ENCODE data around the gene TRMT44.

TRMT44 gene

DNA sequence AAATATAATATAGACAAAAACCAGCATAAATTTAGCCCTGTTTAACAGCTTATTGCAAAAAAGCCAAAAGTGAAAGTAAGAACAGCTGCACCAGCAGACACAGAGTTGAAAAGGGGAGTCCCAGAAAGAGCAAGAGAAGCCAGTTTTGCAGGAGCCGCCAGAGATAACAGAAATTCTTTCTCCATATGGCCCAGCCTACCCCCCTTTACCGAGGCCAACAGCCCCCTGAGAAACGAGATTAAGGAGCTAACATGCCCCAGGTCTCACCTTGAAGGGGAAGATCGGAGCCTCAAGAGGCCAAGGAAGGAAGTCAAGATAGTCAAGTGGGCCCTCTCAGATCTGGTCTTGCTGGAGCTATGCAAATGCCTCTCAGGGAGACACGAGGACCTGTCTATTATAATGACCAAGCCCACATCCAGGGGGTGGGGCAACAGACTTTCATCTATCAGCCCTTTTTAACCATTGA, 4.9 kb upstream of the TRMT44 start:
- DNase-seq = no peak

- DNase-seq = no peak
These were observed 3.3 kb upstream of the TRMT44 start for GRCh38 chr4:8437281-8437680.

DNA sequence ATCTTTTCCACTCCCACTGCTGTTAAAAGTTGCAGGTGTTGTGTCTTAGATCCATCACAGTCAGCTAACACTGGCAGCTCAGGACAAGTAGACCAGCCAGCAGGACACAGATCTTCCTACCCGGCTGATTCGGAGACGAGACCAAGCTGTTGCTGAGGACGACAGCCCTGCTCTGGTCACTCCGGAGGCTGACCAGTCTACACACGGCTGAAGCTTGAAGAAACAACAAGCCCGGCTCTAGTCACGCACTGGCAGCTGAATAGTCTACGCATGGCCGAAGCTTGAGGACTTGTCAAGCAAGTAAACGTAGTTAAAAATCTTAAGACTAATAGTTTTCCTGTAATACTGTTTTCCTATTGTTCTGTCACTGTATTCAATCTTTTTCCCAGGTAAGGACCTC, 1.8 kb upstream of the TRMT44 start:
- no peak for DNase-seq

- DNase-seq = no peak
These were observed 1.4 kb upstream of the TRMT44 start for GRCh38 chr4:8439168-8439567.

DNA sequence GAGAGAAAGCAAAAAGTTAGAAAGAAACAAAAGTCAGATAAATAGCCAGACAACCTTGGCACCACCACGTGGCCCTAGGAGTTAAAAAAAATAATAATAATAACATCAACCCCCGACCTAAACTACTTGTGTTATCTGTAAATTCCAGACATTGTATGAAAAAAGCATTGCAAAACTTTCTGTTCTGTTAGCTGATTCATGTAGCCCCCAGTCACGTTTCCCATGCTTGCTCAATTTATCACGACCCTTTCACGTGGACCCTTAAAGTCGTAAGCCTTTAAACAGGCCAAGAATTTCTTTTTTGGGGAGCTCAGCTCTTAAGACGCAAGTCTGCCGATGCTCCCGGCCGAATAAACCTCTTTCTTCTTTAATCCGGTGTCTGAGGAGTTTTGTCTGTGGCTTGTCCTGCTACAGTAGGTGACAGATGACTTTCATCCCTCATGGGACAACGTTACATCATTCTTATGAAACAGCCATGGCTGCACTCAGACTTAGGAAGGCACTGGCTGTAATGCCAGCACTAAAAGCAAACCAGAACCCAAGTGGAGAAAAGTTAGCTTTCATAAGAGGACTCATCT, 574 bp upstream of the TRMT44 start:
- peak; percentile 0 for DNase-seq

DNA sequence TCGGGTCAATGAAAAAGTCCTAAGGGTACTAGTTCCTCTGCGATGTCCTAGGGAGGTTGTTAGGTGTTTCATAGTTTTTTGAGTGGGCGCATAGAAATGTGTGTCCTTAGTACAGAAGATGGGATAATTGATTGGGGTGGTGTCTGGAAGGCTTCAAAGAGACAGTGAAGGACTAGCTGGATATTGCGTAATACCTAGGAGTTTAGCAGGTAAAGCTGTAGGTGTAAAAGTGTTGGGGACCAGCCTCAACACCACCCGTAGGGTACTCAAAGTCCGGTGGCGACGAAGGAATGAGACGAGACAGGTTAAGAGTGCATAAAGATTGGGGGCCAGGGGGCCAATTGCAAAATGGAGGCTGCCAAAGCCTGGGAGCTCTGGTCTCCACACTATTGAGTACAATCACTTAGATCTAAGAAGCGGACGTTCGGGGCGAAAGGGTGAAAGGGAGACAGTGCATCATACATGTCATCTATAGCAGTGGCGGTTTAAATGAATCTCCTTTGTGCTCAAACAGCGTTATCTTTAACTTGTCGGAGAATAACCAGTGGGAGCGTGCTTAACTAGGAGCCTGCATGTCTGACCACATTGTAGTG, 1.0 kb downstream of the TRMT44 start:
- no peak for DNase-seq

DNA sequence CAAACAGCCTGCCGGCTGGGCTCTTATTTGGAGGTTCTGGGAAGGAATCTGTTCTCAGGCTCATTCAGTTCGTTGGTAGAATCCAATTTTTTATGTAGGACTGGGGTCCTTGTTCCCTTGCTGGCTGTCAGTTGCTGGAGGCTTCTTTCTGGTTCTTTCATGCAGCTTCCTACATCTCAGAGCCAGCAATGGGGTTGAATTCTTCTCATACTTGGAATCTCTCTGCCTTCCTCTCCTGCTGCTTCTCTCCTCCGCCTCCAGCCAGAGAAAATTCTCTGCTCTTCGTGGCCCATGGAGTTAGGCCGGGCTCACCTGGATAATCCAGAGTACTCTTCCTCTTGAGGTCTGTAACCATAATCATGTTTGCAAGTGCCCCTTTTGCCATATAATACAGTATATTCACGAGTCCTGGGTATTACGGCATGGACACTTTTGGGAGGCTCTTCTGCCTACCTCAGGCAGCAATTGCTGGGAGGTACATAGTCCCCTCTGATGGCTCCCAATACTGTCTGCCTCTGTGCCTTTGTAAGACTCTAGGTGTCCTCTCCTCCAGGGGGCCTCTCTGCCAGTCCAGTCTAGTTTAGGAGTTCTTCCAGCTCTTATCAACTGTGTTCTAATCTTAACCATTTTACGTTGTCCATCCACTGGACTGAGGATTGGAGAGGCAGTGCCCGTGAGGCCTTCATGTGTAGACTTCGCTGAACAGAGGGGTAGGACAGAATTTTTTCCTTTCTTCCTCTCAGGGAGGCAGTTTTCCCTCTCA, 2.2 kb downstream of the TRMT44 start:
- no peak for DNase-seq

- no peak for DNase-seq
These were observed 3.2 kb downstream of the TRMT44 start for GRCh38 chr4:8443801-8444200.

GRCh38 chr4:8446122-8446521, 5.5 kb downstream of the TRMT44 start:
- no peak for DNase-seq

GRCh38 chr4:8451440-8452182, 11.0 kb downstream of the TRMT44 start:
- no peak for DNase-seq

- DNase-seq = no peak
These were observed 13.4 kb downstream of the TRMT44 start for GRCh38 chr4:8453957-8454356.

- DNase-seq = no peak
These were observed 17.2 kb downstream of the TRMT44 start for GRCh38 chr4:8457646-8458252.

GRCh38 chr4:8459867-8460445, 19.4 kb downstream of the TRMT44 start:
- DNase-seq = no peak

DNA sequence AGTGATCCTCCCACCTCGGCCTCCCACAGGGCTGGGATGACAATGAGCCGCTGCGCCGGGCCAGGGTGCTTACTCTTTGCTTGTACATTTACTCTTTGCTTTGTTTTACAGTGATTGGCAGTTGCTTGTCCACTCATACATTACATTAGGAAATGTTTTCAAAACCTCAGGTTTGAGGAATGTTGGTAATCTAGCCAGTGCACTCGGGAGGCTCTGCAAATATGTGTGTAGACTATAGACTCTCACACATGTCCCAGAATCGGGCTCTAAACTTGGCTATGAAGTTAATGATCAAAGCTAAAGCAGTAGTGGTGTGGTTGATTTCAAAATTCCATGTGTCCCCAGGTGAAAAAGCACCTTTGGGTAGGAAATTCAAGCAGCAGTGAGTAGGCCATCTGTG, 20.5 kb downstream of the TRMT44 start:
- no peak for DNase-seq

GRCh38 chr4:8461616-8462015, 21.0 kb downstream of the TRMT44 start:
- no peak for DNase-seq

DNA sequence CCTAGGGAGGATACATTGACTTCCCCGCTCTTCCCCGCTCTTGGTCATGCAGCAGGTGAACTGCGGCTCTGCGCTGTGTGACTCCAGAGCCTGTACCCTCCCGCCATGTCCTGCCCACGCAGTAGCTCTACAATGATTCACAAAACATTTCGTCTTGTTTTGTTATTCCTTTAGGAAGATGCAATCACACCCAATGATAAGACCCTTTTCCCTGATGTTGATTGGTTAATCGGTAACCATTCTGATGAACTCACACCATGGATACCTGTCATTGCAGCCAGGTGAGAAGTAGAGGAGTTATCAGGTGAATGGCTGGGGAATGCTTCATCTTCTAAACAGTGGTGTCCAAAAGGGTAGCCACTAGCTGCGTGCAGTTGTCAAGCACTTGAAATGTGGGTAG, 23.2 kb downstream of the TRMT44 start:
- no peak for DNase-seq

- DNase-seq = no peak
These were observed 23.8 kb downstream of the TRMT44 start for GRCh38 chr4:8464381-8464780.

- DNase-seq = no peak
These were observed 25.3 kb downstream of the TRMT44 start for GRCh38 chr4:8465615-8466611.

- DNase-seq = no peak
These were observed 26.4 kb downstream of the TRMT44 start for GRCh38 chr4:8467016-8467415.

- no peak for DNase-seq
These were observed 28.4 kb downstream of the TRMT44 start for GRCh38 chr4:8468746-8469535.

DNA sequence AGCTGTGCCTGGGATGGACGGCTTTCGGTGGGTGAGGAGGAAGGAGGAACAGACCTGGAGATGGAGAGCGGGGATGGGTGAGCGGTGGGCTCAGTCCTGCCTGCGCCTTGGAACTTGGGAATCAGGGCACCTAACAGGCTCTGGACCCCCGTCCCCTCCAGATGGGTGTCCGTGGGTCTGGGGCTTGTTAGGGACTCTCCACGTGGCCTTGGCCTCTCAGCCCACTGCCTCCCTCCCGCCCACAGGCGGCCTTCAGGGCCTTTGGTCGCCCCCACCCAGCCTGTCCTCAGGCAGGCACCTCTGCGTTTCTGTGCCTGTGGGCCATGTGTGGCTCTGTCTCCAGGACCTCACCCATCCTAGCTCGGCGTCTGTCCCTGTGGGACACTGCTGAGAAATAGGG, 29.0 kb downstream of the TRMT44 start:
- DNase-seq = no peak
